GM12878 (cell line): Measurements from ENCODE around the gene SOCS4. TPM values are rescaled to one million over a fixed set of nuclear protein-coding genes. Genes with fewer than 3 reads are reported as not detected.
A peak's percentile ranks its signal among the peaks of the same experiment; 100 is the strongest.

Experiments
- ASH2L ChIP-seq: fragments of 300-600, 200-600 bp; sonication (generic); IDR thresholded peaks from 2 replicates; pipeline ENCODE4 v1.6.1; 2017; ENCODE audit warnings: low read depth, mild to moderate bottlenecking, borderline replicate concordance
- BHLHE40 ChIP-seq, 2 experiments: fragments of 450-650 bp in 1 of 2; IDR thresholded peaks; 2 replicates each; pipeline ENCODE4 v1.6.1; 2011 to 2017; ENCODE audit warnings: low read depth in 2 of 2, borderline replicate concordance in 1 of 2, improper control_type of control experiment in 1 of 2, low read length in 1 of 2, mild to moderate bottlenecking in 1 of 2
- CBX3 ChIP-seq: fragments of 200-600 bp; sonication (generic); IDR thresholded peaks from 2 replicates; pipeline ENCODE4 v1.6.1; 2016; ENCODE audit warnings: low read depth, borderline replicate concordance
- CREM ChIP-seq: IDR thresholded peaks from 2 replicates; pipeline ENCODE4 v1.6.1; 2014; ENCODE audit warnings: antibody characterized with exemption, low read depth
- HDAC6 ChIP-seq: fragments of 200-600 bp; sonication (generic); IDR thresholded peaks from one replicate; pipeline ENCODE4 v1.8.0; 2017; ENCODE audit warnings: antibody characterized with exemption; ENCODE audit not compliant: unreplicated experiment
- NFYA ChIP-seq: IDR thresholded peaks from 2 replicates; pipeline ENCODE4 v1.6.1; 2011; ENCODE audit warnings: low read depth, mild to moderate bottlenecking, low read length, improper control_type of control experiment, borderline replicate concordance
- PAX5 ChIP-seq: IDR thresholded peaks from 2 replicates; pipeline ENCODE4 v1.6.1; 2011; ENCODE audit warnings: low read depth, low read length, borderline replicate concordance
- POU2F2 ChIP-seq: IDR thresholded peaks from 3 replicates; pipeline ENCODE4 v1.6.1; 2011; ENCODE audit warnings: low read depth, mild to moderate bottlenecking, low read length, borderline replicate concordance
- RBBP5 ChIP-seq: fragments of 200-600 bp; sonication (generic); conservative IDR thresholded peaks from 2 replicates; pipeline ENCODE4 v1.6.1; 2016
- RCOR1 ChIP-seq: conservative IDR thresholded peaks from 2 replicates; pipeline ENCODE4 v1.6.1; 2012; ENCODE audit warnings: low read depth, low read length, improper control_type of control experiment
- SMAD5 ChIP-seq: IDR thresholded peaks from 2 replicates; pipeline ENCODE4 v1.6.1; 2016; ENCODE audit warnings: antibody characterized with exemption, low read depth
- SP1 ChIP-seq: IDR thresholded peaks from one replicate; pipeline ENCODE4 v1.6.1; 2011; ENCODE audit warnings: low read depth, low read length
- TAF1 ChIP-seq: IDR thresholded peaks from 2 replicates; pipeline ENCODE4 v1.6.1; 2011; ENCODE audit warnings: mild to moderate bottlenecking, low read depth, low read length, borderline replicate concordance
- TCF7 ChIP-seq: IDR thresholded peaks from 2 replicates; pipeline ENCODE4 v1.6.1; 2014; ENCODE audit warnings: antibody characterized with exemption, borderline replicate concordance
- ZNF384 ChIP-seq: IDR thresholded peaks from 2 replicates; pipeline ENCODE4 v1.6.1; 2012; ENCODE audit warnings: low read depth, mild to moderate bottlenecking, low read length, improper control_type of control experiment, borderline replicate concordance
- ZSCAN29 ChIP-seq: fragments of 450-650 bp; IDR thresholded peaks from 2 replicates; pipeline ENCODE4 v1.6.1; 2017; ENCODE audit warnings: mild to moderate bottlenecking, moderate library complexity
- polyA plus RNA-seq, 11 experiments: library from polyadenylated mRNA; depleted of rRNA in 4 of 11; unstranded in 6 of 11; stranded (reverse) in 5 of 11; fragments of >200 nt; fragmentation: Nextera tagmentation in 4 of 11; fragmentation: Illumina TruSeq in 1 of 11; extraction: Ambion mirVana in 4 of 11; extraction: Trizol in 1 of 11; gene quantifications; 1 replicate in 1 of 11; 2 replicates in 10 of 11; pipeline versions ENCODE4 v1.2.1 to v1.2.3, GENCODE V29; 2011 to 2016; ENCODE audit warnings: inconsistent platforms in 2 of 11, missing spikeins in 2 of 11, low read depth in 1 of 11
- total RNA-seq, 4 experiments: library from RNA; depleted of rRNA in 3 of 4; stranded (reverse); fragments of >200 nt in 3 of 4; fragmentation: Illumina TruSeq in 1 of 4; extraction: Trizol in 1 of 4; gene quantifications; 2 replicates each; pipeline versions ENCODE4 v1.2.1 to v1.2.3, GENCODE V29; 2013 to 2021
- TF ChIP-seq, protein P1 (sequence below): fragments of 450-650 bp; IDR thresholded peaks from 2 replicates; pipeline ENCODE4 v1.6.1; 2016; ENCODE audit warnings: mild to moderate bottlenecking, moderate library complexity, borderline replicate concordance
- TF ChIP-seq, protein P2 (sequence below): fragments of 450-650 bp; IDR thresholded peaks from 2 replicates; pipeline ENCODE4 v1.6.1; 2016; ENCODE audit warnings: mild to moderate bottlenecking
- TF ChIP-seq, protein P3 (sequence below): fragments of 450-650 bp; formaldehyde crosslinking; IDR thresholded peaks from 2 replicates; pipeline ENCODE4 v1.5.0; 2022; ENCODE audit warnings: mild to moderate bottlenecking, missing genetic modification characterization
- TF ChIP-seq, protein P4 (sequence below): fragments of 450-650 bp; formaldehyde crosslinking; IDR thresholded peaks from 2 replicates; pipeline ENCODE4 v1.4.0; 2022; ENCODE audit warnings: mild to moderate bottlenecking, moderate library complexity

The SOCS4 gene
- total and polyA plus RNA-seq, 10 of the 15 experiments (the other 5 are each of a cell fraction or from before 2014, with no cell fraction given): 5.7 to 31.5 (median 20.8) TPM

DNA sequence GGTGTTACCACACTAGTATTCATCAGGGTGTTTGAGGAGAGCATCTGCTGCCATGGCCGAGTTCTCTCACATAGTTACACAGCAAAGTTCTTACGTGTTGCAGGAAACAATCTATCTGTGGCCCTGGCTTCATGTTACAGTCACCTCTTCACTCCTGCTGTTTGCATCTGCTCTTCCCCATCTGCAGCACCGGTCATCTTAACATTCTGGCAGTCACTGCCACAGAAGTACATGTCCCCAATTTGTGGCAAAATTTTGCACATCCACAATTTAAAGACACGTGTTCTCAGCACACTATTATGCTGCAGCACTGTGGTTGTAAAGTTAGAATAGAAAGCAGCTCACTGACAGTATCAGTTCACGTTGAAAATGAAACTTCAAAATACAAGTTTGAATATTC, 47.6 kb downstream of the SOCS4 start (continued):
- TF ChIP-seq, protein P1, sequence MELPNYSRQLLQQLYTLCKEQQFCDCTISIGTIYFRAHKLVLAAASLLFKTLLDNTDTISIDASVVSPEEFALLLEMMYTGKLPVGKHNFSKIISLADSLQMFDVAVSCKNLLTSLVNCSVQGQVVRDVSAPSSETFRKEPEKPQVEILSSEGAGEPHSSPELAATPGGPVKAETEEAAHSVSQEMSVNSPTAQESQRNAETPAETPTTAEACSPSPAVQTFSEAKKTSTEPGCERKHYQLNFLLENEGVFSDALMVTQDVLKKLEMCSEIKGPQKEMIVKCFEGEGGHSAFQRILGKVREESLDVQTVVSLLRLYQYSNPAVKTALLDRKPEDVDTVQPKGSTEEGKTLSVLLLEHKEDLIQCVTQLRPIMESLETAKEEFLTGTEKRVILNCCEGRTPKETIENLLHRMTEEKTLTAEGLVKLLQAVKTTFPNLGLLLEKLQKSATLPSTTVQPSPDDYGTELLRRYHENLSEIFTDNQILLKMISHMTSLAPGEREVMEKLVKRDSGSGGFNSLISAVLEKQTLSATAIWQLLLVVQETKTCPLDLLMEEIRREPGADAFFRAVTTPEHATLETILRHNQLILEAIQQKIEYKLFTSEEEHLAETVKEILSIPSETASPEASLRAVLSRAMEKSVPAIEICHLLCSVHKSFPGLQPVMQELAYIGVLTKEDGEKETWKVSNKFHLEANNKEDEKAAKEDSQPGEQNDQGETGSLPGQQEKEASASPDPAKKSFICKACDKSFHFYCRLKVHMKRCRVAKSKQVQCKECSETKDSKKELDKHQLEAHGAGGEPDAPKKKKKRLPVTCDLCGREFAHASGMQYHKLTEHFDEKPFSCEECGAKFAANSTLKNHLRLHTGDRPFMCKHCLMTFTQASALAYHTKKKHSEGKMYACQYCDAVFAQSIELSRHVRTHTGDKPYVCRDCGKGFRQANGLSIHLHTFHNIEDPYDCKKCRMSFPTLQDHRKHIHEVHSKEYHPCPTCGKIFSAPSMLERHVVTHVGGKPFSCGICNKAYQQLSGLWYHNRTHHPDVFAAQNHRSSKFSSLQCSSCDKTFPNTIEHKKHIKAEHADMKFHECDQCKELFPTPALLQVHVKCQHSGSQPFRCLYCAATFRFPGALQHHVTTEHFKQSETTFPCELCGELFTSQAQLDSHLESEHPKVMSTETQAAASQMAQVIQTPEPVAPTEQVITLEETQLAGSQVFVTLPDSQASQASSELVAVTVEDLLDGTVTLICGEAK: no peak
- TF ChIP-seq, protein P2, sequence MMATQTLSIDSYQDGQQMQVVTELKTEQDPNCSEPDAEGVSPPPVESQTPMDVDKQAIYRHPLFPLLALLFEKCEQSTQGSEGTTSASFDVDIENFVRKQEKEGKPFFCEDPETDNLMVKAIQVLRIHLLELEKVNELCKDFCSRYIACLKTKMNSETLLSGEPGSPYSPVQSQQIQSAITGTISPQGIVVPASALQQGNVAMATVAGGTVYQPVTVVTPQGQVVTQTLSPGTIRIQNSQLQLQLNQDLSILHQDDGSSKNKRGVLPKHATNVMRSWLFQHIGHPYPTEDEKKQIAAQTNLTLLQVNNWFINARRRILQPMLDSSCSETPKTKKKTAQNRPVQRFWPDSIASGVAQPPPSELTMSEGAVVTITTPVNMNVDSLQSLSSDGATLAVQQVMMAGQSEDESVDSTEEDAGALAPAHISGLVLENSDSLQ: no peak
- TF ChIP-seq HDAC6 (no peak), RCOR1 (no peak), ASH2L (0 out of 2 replicates have a peak, but pooled peaks have one; percentile 32), ZSCAN29 (no peak), CREM (peak; percentile 51; the same call in 1 of the 2 replicates), TCF7 (no peak), PAX5 (no peak), CBX3 (no peak), SMAD5 (no peak), RBBP5 (no peak), BHLHE40 (IDR thresholded peaks at IDR 0.05; ENCODE audit: borderline replicate concordance in 1 of 2, low read depth in 2 of 2, low read length in 1 of 2) (peak; percentile 79 to 83), TAF1 (0 out of 2 replicates have a peak, but pooled peaks have one; percentile 44), SP1 (no peak), NFYA (no peak), POU2F2 (peak; percentile 42; the same call in 1 of the 3 replicates), ZNF384 (no peak)
- TF ChIP-seq, protein P3, sequence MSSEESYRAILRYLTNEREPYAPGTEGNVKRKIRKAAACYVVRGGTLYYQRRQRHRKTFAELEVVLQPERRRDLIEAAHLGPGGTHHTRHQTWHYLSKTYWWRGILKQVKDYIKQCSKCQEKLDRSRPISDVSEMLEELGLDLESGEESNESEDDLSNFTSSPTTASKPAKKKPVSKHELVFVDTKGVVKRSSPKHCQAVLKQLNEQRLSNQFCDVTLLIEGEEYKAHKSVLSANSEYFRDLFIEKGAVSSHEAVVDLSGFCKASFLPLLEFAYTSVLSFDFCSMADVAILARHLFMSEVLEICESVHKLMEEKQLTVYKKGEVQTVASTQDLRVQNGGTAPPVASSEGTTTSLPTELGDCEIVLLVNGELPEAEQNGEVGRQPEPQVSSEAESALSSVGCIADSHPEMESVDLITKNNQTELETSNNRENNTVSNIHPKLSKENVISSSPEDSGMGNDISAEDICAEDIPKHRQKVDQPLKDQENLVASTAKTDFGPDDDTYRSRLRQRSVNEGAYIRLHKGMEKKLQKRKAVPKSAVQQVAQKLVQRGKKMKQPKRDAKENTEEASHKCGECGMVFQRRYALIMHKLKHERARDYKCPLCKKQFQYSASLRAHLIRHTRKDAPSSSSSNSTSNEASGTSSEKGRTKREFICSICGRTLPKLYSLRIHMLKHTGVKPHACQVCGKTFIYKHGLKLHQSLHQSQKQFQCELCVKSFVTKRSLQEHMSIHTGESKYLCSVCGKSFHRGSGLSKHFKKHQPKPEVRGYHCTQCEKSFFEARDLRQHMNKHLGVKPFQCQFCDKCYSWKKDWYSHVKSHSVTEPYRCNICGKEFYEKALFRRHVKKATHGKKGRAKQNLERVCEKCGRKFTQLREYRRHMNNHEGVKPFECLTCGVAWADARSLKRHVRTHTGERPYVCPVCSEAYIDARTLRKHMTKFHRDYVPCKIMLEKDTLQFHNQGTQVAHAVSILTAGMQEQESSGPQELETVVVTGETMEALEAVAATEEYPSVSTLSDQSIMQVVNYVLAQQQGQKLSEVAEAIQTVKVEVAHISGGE (CRISPR knock-in tag): no peak
- TF ChIP-seq, protein P4, sequence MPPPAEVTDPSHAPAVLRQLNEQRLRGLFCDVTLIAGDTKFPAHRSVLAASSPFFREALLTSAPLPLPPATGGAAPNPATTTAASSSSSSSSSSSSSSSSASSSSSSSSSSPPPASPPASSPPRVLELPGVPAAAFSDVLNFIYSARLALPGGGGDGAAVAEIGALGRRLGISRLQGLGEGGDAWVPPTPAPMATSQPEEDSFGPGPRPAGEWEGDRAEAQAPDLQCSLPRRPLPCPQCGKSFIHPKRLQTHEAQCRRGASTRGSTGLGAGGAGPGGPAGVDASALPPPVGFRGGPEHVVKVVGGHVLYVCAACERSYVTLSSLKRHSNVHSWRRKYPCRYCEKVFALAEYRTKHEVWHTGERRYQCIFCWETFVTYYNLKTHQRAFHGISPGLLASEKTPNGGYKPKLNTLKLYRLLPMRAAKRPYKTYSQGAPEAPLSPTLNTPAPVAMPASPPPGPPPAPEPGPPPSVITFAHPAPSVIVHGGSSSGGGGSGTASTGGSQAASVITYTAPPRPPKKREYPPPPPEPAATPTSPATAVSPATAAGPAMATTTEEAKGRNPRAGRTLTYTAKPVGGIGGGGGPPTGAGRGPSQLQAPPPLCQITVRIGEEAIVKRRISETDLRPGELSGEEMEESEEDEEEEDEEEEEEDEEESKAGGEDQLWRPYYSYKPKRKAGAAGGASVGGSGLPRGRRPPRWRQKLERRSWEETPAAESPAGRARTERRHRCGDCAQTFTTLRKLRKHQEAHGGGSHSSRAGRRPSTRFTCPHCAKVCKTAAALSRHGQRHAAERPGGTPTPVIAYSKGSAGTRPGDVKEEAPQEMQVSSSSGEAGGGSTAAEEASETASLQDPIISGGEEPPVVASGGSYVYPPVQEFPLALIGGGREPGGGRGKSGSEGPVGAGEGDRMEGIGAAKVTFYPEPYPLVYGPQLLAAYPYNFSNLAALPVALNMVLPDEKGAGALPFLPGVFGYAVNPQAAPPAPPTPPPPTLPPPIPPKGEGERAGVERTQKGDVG (CRISPR knock-in tag): no peak
